RWPE2 (cell line): ENCODE data around the gene AGMO.

Source experiments
- ATAC-seq: fragments of 200-7000 bp; cut with Tn5 transposase; 3 replicates; pipeline ENCODE4 v1.9.1; 2021; ENCODE audit warnings: low read depth
- DNase-seq: peaks from one replicate; pipeline ENCODE4 v3.0.0-alpha.2; 2020; ENCODE audit warnings: low spot score
- H3K27ac ChIP-seq: fragments of 450-650 bp; 2 replicates; pipeline ENCODE4 v1.5.1; 2017; ENCODE audit warnings: mild to moderate bottlenecking; ENCODE audit not compliant: poor library complexity, severe bottlenecking
- H3K27me3 ChIP-seq: fragments of 250-450 bp; sonication (Bioruptor Pico); 2 replicates; pipeline ENCODE4 v1.5.1; 2021; ENCODE audit warnings: mild to moderate bottlenecking, moderate library complexity; ENCODE audit not compliant: insufficient read depth, poor library complexity, severe bottlenecking
- H3K36me3 ChIP-seq: fragments of 250-450 bp; sonication (Bioruptor Pico); 2 replicates; pipeline ENCODE4 v1.5.1; 2020; ENCODE audit warnings: low read depth, mild to moderate bottlenecking, moderate library complexity
- H3K4me1 ChIP-seq: fragments of 250-450 bp; sonication (Bioruptor Pico); 2 replicates; pipeline ENCODE4 v1.5.1; 2021; ENCODE audit warnings: mild to moderate bottlenecking, moderate library complexity; ENCODE audit not compliant: insufficient read depth, poor library complexity, severe bottlenecking
- H3K4me3 ChIP-seq: fragments of 250-450 bp; sonication (Bioruptor Pico); 2 replicates; pipeline ENCODE4 v1.5.1; 2021; ENCODE audit warnings: mild to moderate bottlenecking, moderate library complexity; ENCODE audit not compliant: severe bottlenecking
- H3K9me3 ChIP-seq: fragments of 250-450 bp; sonication (Bioruptor Pico); 2 replicates; pipeline ENCODE4 v1.5.1; 2021; ENCODE audit warnings: mild to moderate bottlenecking, moderate library complexity; ENCODE audit not compliant: severe bottlenecking
- CTCF ChIP-seq: fragments of 450-650 bp; IDR thresholded peaks from one replicate; pipeline ENCODE4 v1.5.1; 2017; ENCODE audit warnings: mild to moderate bottlenecking, moderate library complexity; ENCODE audit not compliant: poor library complexity, severe bottlenecking

AGMO gene

GRCh38 chr7:15504351-15504750, 57.5 kb downstream of the AGMO start:
- TF ChIP-seq CTCF: no peak
- DNase-seq: no peak
- Histone ChIP-seq H3K9me3 (no peaks in the 10 kb centered on the region), H3K4me1 (no peaks in the 10 kb centered on the region), H3K36me3 (no peaks in the 10 kb centered on the region), H3K27ac (no peak overlapping the region), H3K4me3 (no peak overlapping the region), H3K27me3 (peaks cover 21% of the 10 kb centered on the region)
- ATAC-seq: no peak

GRCh38 chr7:15503603-15504290, 58.1 kb downstream of the AGMO start:
- Histone ChIP-seq H3K9me3 (no peaks in the 10 kb centered on the region), H3K27ac (no peak overlapping the region)

GRCh38 chr7:15498465-15498864, 63.4 kb downstream of the AGMO start:
- no peak for TF ChIP-seq CTCF
- no peaks in the 10 kb centered on the region for H3K9me3 ChIP-seq
- no peak for ATAC-seq

More at GRCh38 chr7:15503603-15504290, 58.1 kb downstream of the AGMO start:
- Histone ChIP-seq H3K4me3 (no peak overlapping the region), H3K27me3 (peaks cover 26% of the 10 kb centered on the region), H3K36me3 (no peaks in the 10 kb centered on the region), H3K4me1 (no peaks in the 10 kb centered on the region)
- ATAC-seq (no peak), DNase-seq (no peak)
- TF ChIP-seq CTCF: peak; percentile 10

GRCh38 chr7:15495170-15495569, 66.6 kb downstream of the AGMO start:
- DNase-seq: no peak
- no peak for TF ChIP-seq CTCF
- Histone ChIP-seq H3K27ac (no peak overlapping the region), H3K4me3 (no peak overlapping the region), H3K4me1 (no peaks in the 10 kb centered on the region), H3K27me3 (peaks cover 14% of the 10 kb centered on the region), H3K9me3 (no peaks in the 10 kb centered on the region), H3K36me3 (no peaks in the 10 kb centered on the region)
- ATAC-seq: no peak

More at GRCh38 chr7:15498465-15498864, 63.4 kb downstream of the AGMO start:
- Histone ChIP-seq H3K4me3 (no peak overlapping the region), H3K27me3 (peaks cover 18% of the 10 kb centered on the region), H3K36me3 (no peaks in the 10 kb centered on the region), H3K4me1 (no peaks in the 10 kb centered on the region), H3K27ac (no peak overlapping the region)
- DNase-seq: no peak

GRCh38 chr7:15494711-15495110, 67.1 kb downstream of the AGMO start:
- no peak for ATAC-seq
- no peaks in the 10 kb centered on the region for H3K9me3 ChIP-seq

More at GRCh38 chr7:15494711-15495110, 67.1 kb downstream of the AGMO start:
- no peaks in the 10 kb centered on the region for H3K4me1 ChIP-seq
- H3K36me3 ChIP-seq: no peaks in the 10 kb centered on the region
- no peak overlapping the region for H3K27ac ChIP-seq
- no peak for TF ChIP-seq CTCF
- H3K27me3 ChIP-seq: peaks cover 14% of the 10 kb centered on the region
- DNase-seq: no peak
- H3K4me3 ChIP-seq: no peak overlapping the region
